Stimulated activated CD8-positive, alpha-beta memory T cell treated with anti-CD3 and anti-CD28 coated beads, Interleukin-15, amount 100 ng/mL, for 4 hours (primary cell): ENCODE measurements around the gene C12orf50.
A peak's percentile ranks its signal among the peaks of the same experiment; 100 is the strongest.
"Not testable (repeated sequence)": the region's sequence is repeated elsewhere in the genome, so short reads cannot be mapped to it uniquely, and the experiment has no call there.

ENCODE experiments used
- DNase-seq, 2 donors: peaks; one replicate each; pipeline ENCODE4 v3.0.0-alpha.2; 2020; ENCODE audit warnings: low read depth in 2 of 2

Gene C12orf50

GRCh38 chr12:88029093-88029665 lies at the start of gene C12orf50:
Gene C12orf50 (minus strand): TSS chr12:88029401. CDS start chr12:88026962, 2,439 bp downstream.
- DNase-seq, result no peak

DNA sequence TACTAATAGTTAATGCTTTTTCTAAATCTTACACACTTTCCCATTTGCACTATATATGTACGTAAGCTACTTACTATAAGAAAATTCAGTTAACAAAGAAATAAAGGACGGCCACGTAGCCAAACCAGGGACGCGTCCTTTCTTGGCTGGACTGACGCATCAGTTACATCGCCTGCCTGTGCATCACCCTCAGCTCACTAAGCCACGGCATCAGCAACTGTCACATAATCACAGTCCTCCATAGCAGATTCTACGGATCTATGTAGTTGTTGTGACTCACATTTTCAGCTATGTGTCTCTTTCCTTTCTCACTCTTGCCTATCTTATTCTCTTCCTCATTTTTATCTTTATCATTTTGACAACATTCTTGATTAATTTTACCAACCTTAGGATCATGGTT lies 38.1 kb upstream of the C12orf50 start:
- no peak for DNase-seq

DNA sequence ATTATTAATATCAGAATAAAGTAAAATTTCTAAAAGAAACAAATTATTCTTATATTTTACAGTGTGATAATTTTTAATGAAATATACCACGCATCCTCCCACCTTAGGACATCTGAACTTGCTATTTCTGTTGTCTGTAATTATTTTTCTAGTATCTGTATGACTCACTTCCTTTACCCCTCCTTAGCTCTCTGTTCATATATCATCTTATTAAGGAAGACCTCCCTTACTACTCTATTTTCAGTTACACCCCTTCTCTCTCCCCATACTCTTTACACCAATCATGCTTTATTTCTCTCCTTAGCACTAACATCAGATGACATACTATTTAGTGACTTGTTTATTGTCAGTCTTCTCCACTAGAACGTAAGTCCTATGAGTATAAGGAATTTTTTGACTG lies 34.2 kb upstream of the C12orf50 start:
- DNase-seq, result no peak

GRCh38 chr12:88062474-88062873 lies 33.3 kb upstream of the C12orf50 start:
- DNase-seq, result no peak

GRCh38 chr12:88058719-88059077 lies 29.5 kb upstream of the C12orf50 start:
- DNase-seq, result no peak

DNA sequence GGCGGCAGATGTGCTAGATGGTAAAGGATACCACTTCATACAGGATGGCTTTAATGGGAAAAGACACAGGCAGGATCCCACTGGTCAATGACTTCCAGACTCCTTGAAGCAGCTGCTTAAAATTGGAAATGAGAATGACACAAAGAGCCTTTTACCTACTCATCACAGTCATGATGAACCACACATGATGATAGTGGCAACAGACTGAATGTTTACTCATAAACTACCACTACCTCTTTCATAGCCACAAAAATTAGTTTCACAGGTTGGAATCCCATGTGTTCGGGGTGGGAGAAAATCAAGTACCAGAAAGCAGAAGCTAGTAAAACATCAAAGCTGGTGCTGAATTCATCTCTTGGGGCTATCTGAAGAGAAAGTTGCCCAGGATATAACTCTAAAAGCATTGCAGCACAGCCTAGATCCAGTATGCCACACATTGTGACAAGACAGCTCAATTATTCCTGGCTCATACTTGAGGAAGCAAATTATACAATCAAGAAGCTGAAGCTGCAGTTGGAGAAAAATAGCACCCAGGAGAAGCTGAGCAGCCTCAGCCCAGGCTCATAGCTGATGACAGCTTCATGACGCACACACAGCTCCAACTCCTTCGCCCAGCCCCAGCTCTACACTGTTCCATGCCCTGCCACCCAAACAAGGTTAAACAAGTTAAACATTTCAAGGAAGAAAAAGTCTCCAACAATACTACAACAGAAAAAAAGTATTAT lies 29.0 kb upstream of the C12orf50 start:
- DNase-seq, result no peak

GRCh38 chr12:88056571-88056970 lies 27.4 kb upstream of the C12orf50 start:
- no peak for DNase-seq

DNA sequence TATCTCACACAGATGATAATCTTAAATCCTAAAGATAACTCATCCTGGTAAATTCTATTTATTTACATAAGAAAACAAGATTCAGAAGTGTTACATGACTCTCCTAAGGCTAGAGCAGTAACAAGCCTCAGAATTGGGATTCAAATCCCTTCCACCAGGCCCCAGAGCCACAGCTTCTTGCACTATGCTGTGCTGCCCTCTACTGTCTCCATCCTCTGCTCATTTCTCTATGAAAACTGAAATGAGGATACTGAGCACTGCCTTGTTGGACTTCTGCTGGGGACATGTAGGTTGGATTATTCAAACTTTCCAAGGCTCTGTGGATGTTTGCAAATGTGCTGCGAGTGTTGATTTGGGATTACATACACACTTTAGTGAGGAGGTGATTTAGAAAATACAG lies 23.5 kb upstream of the C12orf50 start:
- no peak for DNase-seq

- no peak for DNase-seq
These were observed 14.8 kb upstream of the C12orf50 start for GRCh38 chr12:88044035-88044434.

- no peak for DNase-seq
These were observed 8.6 kb upstream of the C12orf50 start for GRCh38 chr12:88037770-88038169.

DNA sequence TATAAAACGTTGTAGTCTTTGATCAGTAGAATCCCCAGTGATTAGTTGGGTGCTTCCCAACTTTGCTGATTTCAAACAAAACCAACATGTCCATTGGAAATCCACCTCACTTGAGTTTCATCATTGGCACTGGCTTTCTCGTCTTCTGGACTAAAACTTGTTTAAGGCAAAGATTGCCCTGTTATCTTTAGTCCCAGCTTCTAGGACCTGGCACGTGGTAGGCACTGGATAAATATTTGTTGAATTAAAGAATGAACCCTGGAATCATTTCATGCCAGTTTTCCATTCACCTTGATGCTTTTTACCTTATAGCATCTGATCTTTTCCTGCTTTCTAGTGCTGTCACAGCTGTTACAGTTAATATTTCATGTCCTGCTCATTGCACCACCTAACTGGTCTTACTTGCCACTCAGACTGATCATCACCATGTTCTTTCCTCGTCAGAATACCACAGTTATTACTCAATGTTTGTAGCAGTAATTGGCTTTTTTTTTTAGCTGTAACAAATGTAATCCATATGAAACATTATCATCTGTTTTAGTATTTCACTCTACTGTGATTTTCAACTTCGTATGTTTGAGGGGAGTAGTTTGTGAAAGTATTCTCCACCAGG lies 7.3 kb upstream of the C12orf50 start:
- DNase-seq, result no peak

- no peak for DNase-seq
These were observed 6.7 kb upstream of the C12orf50 start for GRCh38 chr12:88035907-88036289.

DNA sequence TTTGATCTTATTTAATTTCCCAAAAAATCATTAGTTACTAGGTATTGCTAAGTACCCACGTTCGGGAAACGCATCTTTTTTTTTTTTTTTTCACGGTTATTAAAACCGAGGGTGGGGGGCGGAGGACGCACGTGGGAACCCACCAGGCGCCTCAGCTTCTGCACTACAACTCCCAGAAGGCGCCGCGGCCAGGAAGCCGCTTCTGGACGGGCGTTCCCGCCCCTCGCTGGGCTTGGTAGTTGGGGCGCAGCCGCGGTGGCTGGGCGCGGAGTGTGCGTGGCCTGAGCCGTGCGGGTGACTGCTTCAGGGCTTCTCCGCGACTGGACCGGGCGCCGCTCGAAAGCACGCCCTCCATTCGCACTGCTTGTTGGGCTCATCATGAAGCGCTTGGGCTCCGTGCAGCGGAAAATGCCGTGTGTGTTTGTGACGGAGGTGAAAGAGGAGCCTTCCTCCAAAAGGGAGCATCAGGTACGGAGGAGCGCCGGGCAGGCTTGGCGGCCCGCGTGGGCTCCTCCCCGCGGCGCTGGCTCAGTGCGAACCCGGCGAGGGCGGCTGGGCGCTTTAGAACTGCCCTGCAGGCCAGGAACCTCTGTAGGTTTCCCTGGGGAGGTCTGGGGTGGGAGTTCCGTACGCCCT lies 6.2 kb upstream of the C12orf50 start:
- DNase-seq, result peak; percentile 76 to 79

- DNase-seq, result not testable (repeated sequence)
These were observed 2.0 kb upstream of the C12orf50 start for GRCh38 chr12:88031161-88031560.

DNA sequence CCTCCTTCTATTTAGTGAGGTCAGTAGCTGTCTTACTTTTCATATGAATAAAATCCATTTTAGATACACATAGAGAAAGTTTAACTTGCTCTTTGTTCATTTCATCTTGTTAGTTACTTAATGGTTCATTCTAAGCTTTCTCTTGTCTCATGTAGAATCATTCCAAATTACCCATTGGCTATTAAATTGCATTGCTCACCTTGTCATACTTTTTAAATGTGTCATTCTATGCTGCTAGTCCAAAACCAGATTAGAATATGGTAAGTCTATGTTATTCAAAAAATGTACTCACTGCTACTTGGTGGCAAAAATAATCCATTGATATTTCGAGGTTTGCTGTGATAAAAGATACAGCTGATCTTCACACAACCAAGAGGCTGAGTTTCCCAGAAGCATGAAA lies 3.0 kb downstream of the C12orf50 start:
- DNase-seq, result no peak

DNA sequence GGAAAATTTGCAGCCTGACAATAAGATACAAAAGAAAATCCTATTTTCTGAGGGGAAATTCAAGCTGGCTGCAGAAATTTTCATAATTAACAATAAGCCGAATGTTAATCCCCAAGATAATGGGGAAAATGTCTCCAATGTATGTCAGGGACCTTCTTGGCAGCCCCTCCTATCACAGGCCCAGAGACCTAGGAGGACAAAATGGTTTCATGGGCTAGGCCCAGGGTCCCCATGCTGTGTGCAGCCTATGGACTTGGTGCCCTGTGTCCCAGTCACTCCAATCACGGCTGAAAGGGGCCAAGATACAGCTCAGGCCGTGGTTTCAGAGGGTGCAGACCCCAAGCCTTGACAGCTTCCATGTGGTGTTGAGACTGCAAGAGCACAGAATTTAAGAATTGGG lies 11.2 kb downstream of the C12orf50 start:
- no peak for DNase-seq

GRCh38 chr12:88015825-88016224 lies 13.4 kb downstream of the C12orf50 start:
- no peak for DNase-seq

GRCh38 chr12:88011755-88012154 lies 17.4 kb downstream of the C12orf50 start:
- DNase-seq, result no peak

DNA sequence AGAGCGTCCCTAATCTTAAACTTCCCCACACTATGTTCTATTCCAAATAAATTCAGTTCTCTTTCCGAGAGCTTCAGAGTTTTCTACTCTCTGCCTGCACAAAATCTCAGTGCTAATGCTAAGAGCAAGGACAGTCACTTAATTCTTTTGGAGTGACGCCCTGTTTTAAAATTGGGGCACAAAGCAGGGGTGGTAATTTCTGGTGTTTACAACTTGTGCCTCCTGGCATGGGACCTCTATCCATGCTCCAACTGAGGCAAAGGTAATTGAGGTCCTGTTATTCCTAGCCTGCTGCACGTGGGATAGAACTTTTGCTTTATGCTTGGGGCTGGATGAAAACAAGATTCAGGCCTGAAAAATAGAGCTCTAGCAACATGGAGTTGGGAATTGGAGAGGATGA lies 22.9 kb downstream of the C12orf50 start:
- no peak for DNase-seq

- DNase-seq, result no peak
These were observed 27.9 kb downstream of the C12orf50 start for GRCh38 chr12:88001327-88001726.

GRCh38 chr12:87995581-87996178 lies 33.5 kb downstream of the C12orf50 start:
- no peak for DNase-seq

DNA sequence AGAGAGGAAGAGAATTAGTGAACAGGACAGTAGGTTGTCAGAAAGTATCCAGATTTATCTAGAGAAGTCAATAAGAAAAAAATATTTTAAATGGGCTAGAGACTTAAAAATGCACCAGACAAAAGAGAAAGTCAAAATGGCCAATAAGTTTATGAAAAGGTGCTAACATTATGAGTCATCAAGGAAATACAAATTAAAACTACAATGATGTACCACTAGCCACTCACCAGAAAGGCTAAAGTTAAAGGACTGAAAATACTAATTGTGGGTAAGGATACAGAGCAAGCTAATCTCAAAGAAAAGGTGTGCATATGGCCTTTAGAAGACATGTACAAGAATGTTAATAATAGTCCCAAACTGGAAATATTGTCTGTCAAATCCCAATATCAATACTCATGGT lies 37.7 kb downstream of the C12orf50 start:
- no peak for DNase-seq

- no peak for DNase-seq
These were observed 40.7 kb downstream of the C12orf50 start for GRCh38 chr12:87988534-87988933.
